ENCODE data around the gene FARS2.

DNA sequence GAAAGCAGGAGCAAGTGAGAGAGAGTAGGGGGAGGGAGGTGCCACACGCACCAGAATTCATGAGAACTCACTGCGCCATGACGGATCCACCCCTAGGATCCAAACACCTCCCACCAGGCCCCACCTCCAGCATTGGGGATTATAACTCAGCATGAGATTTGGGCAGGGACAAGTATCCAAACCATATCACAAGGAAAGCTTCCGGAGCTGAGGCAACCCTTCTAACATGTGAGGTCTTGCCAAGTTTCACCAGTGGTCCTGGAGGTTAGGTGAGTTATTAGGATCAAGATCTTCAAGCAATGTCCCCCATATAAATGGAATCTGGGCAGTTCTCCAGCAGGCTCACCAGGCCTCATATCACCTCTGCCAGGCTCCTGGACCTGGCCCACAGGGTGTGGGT, 437.0 kb downstream of the FARS2 start:
- TF ChIP-seq GATA3 (IDR thresholded peaks at IDR 0.05; ENCODE audit: low read depth, low read length) (no peak), GATA2 (IDR thresholded peaks at IDR 0.05; ENCODE audit: low read depth, low read length) (no peak)
